Activated T-cell treated with anti-CD3 and anti-CD28 coated beads for 1 hour (primary cell): ENCODE measurements around the gene PRH1.

ENCODE experiments used
- DNase-seq: peaks from one replicate; pipeline ENCODE4 v3.0.0-alpha.2; 2020; ENCODE audit warnings: low read depth

The PRH1 gene

GRCh38 chr12:10884086-10884725 lies at the start of gene PRH1:
Gene PRH1, minus strand, starts transcription at chr12:10884255. Its CDS starts 38 bp downstream, at chr12:10884217.
- DNase-seq = no peak

GRCh38 chr12:10928746-10929286 lies 44.8 kb upstream of the PRH1 start, which contains the start of gene PRH2:
Gene PRH2, plus strand, starts transcription at chr12:10929236. Its CDS starts 38 bp downstream, at chr12:10929274.
- no peak for DNase-seq

- DNase-seq = no peak
Observed at GRCh38 chr12:10926269-10926668, 42.2 kb upstream of the PRH1 start.

- no peak for DNase-seq
Observed at GRCh38 chr12:10919809-10920208, 35.8 kb upstream of the PRH1 start.

- DNase-seq = no peak
Observed at GRCh38 chr12:10910380-10910779, 26.3 kb upstream of the PRH1 start.

GRCh38 chr12:10909462-10909861 lies 25.4 kb upstream of the PRH1 start, which contains the start of gene TAS2R13:
Gene TAS2R13, minus strand, starts transcription at chr12:10909562. Its CDS starts 264 bp downstream, at chr12:10909298.
- DNase-seq = no peak

- DNase-seq = no peak
Observed at GRCh38 chr12:10904686-10905085, 20.6 kb upstream of the PRH1 start.

GRCh38 chr12:10901427-10901826 lies 17.4 kb upstream of the PRH1 start:
- DNase-seq = no peak

GRCh38 chr12:10900972-10901371 lies 16.9 kb upstream of the PRH1 start:
- no peak for DNase-seq

GRCh38 chr12:10900530-10900929 lies 16.5 kb upstream of the PRH1 start:
- no peak for DNase-seq

- no peak for DNase-seq
Observed at GRCh38 chr12:10896854-10897253, 12.8 kb upstream of the PRH1 start.

- no peak for DNase-seq
Observed at GRCh38 chr12:10891937-10892336, 7.9 kb upstream of the PRH1 start.

- DNase-seq = no peak
Observed at GRCh38 chr12:10889226-10889625, 5.2 kb upstream of the PRH1 start.

GRCh38 chr12:10873378-10873777 lies 10.7 kb downstream of the PRH1 start:
- DNase-seq = no peak

GRCh38 chr12:10867381-10867780 lies 16.7 kb downstream of the PRH1 start:
- no peak for DNase-seq

GRCh38 chr12:10863512-10864218 lies 20.4 kb downstream of the PRH1 start:
- no peak for DNase-seq

GRCh38 chr12:10861366-10861765 lies 22.7 kb downstream of the PRH1 start:
- DNase-seq = no peak

- DNase-seq = no peak
Observed at GRCh38 chr12:10855807-10856206, 28.2 kb downstream of the PRH1 start.

GRCh38 chr12:10853776-10854175 lies 30.3 kb downstream of the PRH1 start:
- DNase-seq = no peak

GRCh38 chr12:10851243-10851858 lies 32.7 kb downstream of the PRH1 start:
- DNase-seq = no peak

- no peak for DNase-seq
Observed at GRCh38 chr12:10849425-10849878, 34.6 kb downstream of the PRH1 start, which contains the start of gene PRR4. Gene PRR4, minus strand, starts transcription at chr12:10849475. Its CDS starts 38 bp downstream, at chr12:10849437.

- no peak for DNase-seq
Observed at GRCh38 chr12:10847744-10848143, 36.3 kb downstream of the PRH1 start.

- DNase-seq = no peak
Observed at GRCh38 chr12:10842862-10843261, 41.2 kb downstream of the PRH1 start.
